HG03439 (cell line): Measurements from ENCODE around the gene PGBD1.

Source experiments
- ATAC-seq: cut with Tn5 transposase; IDR thresholded peaks from one replicate; pipeline ENCODE4 v1.9.1; 2021; ENCODE audit warnings: mild to moderate bottlenecking, moderate library complexity; ENCODE audit not compliant: unreplicated experiment

The PGBD1 gene, protein sequence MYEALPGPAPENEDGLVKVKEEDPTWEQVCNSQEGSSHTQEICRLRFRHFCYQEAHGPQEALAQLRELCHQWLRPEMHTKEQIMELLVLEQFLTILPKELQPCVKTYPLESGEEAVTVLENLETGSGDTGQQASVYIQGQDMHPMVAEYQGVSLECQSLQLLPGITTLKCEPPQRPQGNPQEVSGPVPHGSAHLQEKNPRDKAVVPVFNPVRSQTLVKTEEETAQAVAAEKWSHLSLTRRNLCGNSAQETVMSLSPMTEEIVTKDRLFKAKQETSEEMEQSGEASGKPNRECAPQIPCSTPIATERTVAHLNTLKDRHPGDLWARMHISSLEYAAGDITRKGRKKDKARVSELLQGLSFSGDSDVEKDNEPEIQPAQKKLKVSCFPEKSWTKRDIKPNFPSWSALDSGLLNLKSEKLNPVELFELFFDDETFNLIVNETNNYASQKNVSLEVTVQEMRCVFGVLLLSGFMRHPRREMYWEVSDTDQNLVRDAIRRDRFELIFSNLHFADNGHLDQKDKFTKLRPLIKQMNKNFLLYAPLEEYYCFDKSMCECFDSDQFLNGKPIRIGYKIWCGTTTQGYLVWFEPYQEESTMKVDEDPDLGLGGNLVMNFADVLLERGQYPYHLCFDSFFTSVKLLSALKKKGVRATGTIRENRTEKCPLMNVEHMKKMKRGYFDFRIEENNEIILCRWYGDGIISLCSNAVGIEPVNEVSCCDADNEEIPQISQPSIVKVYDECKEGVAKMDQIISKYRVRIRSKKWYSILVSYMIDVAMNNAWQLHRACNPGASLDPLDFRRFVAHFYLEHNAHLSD

DNA sequence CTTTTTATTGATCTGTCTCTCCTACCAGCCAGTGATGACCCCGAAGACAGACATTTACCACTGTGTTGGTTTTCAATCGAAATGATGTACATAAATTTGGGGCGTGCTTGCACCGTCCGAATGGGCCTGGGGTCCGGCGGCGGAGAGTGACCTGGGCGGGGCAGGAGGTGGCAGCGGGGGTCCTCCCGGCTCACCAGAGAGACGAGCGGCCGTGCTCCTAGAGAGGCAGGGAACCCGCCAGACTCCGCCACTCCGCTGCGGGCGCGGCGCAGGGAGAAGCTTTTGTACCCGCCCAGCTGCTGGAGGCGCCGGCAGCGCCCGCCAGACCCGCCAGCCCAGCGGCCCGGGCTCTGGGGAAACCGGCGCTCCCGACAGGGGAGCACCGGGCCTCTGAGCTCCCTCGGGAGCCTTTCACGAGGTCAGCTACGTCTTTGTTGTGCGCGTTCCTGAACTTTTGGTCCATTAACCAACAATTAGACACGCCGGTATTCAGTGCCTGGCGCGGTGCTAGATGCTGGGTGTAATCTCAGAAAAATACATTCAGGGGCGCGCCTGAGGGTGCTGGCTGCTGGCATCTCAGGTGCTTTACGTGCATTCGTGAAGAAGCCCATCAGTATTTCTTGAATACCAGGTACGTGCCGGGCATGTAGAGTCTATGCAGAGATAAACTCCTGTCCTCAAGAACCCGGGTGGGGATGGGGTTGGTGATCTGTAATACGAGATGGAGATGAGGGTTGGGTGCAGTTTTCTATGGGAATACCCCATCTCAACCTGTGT lies at the start of gene PGBD1:
Gene PGBD1, plus strand, starts transcription at position 285 of the 777 bp plus-strand sequence. CDS start 2,242 bp downstream, outside the sequence.
- ATAC-seq = peak; percentile 85

DNA sequence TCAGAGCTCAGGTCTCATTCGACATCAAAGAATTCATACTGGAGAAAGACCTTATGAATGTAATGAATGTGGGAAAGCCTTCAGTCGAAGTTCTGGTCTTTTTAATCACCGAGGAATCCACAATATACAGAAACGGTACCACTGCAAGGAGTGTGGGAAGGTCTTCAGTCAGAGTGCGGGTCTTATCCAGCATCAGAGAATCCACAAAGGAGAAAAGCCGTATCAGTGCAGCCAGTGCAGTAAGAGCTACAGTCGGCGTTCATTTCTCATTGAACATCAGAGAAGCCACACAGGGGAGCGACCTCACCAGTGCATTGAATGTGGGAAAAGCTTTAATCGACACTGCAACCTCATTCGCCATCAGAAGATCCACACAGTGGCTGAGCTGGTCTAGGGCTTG lies 48.6 kb upstream of the PGBD1 start:
- no peak for ATAC-seq

- ATAC-seq = no peak
These were observed 45.4 kb upstream of the PGBD1 start for GRCh38 chr6:28235912-28236452.

DNA sequence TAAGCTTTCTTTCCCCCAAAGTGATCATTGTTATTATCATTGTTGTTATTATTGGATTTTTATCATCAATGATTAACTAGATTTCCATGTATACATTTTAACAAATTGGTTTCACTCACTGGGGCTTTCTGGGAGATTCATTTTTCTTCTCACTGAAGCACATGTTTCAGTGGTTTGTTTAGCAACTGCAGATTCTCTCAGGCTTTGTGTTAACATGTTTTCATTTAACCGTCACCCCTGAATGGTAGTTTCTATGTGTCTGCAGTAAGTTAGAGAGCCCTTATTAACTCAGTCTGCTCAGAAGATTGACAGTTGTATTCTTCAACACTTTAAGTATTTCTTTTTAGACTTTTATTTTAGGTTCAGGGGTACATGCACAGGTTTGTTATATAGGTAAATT lies 41.7 kb upstream of the PGBD1 start:
- no peak for ATAC-seq

DNA sequence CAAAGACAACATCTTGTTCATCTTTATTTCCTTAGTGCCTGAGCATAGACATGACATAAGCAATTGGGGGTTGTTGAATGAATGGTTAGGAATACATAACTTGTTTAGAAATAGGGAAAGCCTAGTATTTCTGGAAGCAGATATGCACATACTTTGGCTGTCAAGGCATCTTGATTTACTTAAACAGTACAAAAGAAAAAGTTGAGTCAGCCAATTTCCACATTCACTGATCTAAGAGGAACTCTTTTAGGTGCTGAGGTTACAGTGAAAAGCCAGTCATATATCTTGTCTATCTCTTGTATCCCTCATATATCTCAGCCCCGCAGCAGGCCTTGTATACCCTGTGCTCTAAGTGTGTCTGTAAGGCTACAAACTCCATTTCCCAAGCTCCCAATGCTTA lies 40.9 kb upstream of the PGBD1 start:
- no peak for ATAC-seq

DNA sequence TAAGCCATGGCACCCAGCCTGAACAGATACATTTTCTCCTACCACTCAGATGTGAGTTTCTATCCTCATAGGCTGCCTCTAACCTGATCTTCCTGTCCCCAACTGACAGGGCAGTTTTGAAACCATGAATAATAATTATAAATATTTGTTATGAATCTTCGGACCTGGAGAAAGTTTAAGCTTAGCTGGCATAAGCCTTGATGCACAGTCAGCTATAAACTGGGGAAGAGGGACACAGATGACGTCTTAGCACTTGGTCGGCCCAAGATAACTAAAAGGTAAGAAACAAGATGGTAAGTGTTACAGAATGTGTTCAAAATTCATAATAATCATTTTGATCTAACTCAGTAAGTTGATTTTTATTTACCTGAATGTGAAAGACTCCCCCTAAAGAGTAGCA lies 37.4 kb upstream of the PGBD1 start:
- no peak for ATAC-seq

- no peak for ATAC-seq
These were observed 36.0 kb upstream of the PGBD1 start for GRCh38 chr6:28245206-28245941.

GRCh38 chr6:28248916-28249315 lies 32.5 kb upstream of the PGBD1 start:
- ATAC-seq = no peak

DNA sequence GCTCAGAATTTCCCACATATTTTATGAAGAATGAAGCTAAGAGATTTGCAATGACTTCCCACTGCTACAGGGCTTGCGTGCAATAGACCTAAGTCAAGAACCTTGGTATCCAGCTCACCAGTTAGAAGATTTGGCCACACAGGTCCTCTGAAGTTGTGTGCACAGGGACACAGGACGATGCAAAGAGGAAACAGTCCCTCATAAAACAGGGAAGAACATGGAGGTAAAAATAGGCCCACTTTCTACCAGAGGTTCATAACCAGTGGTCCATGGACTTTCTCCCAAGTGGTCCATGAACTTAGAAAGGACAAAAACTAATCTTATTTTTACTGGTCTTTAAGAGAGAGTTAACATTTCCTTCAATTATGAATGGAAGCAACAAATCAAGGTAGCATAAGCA lies 30.6 kb upstream of the PGBD1 start:
- ATAC-seq = no peak

DNA sequence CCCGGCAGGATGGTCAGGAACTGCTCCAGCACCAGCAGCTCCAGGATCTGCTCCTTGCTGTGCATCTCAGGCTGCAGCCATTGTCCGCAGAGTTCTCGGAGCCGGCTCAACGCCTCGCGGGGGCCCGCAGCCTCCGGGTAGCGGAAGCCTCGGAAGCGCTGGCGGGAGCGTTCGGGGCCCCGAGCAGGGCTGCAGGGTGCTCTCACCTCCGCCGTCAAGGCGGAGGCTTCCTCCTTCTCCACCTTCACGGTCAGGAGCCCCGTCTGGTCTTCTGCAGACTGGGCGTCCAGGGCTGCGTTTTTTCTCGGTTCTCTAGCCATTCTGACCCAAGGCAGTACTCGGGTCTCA lies 29.7 kb upstream of the PGBD1 start:
- ATAC-seq = peak; percentile 31

- peak; percentile 76 for ATAC-seq
These were observed 29.1 kb upstream of the PGBD1 start, which contains the start of gene ZKSCAN4 for GRCh38 chr6:28252009-28252975. Gene ZKSCAN4, minus strand, starts transcription at chr6:28252269. Its CDS starts 289 bp downstream, at chr6:28251980.

DNA sequence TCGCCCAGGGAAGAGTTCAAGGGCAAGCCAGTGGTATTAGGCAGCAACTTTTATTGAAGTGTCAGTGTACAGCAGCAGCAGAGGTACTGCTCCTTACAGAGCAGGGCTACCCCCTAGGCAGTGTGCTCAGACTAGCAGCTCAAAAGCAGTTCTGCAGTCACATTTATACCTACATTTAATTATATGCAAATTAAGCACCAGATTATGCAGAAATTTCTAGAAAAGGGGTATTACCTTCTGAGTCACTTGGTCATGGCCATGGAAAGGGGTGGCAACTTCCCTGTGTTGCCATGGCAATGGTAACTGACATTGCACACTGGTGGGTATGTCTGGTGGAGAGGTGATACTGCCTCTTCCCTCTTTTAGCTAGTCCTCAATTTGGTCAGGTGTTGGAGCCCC lies 27.3 kb upstream of the PGBD1 start:
- no peak for ATAC-seq

- ATAC-seq = no peak
These were observed 24.3 kb upstream of the PGBD1 start for GRCh38 chr6:28257042-28257441.

DNA sequence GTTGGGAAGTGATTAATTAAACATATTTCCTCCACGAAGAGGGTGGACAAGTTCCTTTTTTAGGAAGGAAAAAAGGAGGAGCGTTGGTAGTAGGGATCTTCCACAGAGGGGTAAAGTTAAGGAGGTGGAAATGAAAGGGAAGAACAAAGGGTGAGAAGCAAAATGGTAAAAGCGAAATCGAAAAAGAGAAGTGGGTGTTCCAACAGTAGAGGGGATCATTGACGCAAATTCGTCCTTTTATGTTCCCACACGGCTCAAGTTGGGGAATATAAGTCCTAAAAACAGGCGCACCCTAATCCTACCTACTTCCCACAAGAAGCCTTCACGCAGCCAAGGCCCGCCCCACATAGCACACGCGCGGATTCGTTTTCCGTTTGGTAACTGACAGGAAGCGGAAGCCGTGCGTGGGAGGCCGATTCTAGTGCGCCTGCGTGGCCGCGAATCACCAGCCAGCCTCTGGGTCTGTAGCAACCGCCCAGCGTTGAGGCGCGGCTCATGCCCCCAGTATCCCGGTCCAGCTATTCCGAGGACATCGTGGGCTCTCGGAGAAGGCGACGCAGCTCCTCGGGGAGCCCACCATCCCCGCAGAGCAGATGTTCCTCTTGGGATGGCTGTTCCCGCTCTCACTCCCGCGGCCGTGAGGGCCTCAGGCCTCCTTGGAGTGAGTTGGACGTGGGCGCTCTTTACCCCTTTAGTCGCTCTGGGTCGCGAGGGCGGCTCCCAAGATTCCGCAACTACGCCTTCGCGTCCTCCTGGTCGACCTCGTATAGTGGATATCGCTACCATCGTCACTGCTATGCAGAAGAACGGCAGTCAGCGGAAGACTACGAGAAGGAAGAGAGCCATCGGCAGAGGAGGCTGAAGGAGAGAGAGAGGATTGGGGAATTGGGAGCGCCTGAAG lies 22.2 kb upstream of the PGBD1 start, which contains the start of gene NKAPL:
Gene NKAPL, plus strand, starts transcription at position 421 of the 901 bp plus-strand sequence. Its CDS starts 75 bp downstream, at position 496.
- ATAC-seq = no peak

GRCh38 chr6:28263922-28264321 lies 17.4 kb upstream of the PGBD1 start:
- ATAC-seq = no peak

GRCh38 chr6:28264834-28265401 lies 16.5 kb upstream of the PGBD1 start:
- no peak for ATAC-seq

- no peak for ATAC-seq
These were observed 14.8 kb upstream of the PGBD1 start for GRCh38 chr6:28266563-28266961.
